SK-N-SH treated with all-trans-retinoic acid at 6 μM for 48 hours (cell line): ENCODE measurements around the gene CD244.
A peak's percentile ranks its signal among the peaks of the same experiment; 100 is the strongest.

Experiments
- ATAC-seq: fragments of 200-7000 bp; cut with Tn5 transposase; 3 replicates; pipeline ENCODE4 v1.9.1; 2020; ENCODE audit warnings: mild to moderate bottlenecking, moderate library complexity
- ARNTL ChIP-seq: fragments of 450-650 bp; formaldehyde crosslinking; IDR thresholded peaks from 2 replicates; pipeline ENCODE4 v1.5.0; 2020; ENCODE audit warnings: low read depth, mild to moderate bottlenecking, moderate library complexity, borderline replicate concordance
- BACH2 ChIP-seq: fragments of 250-450 bp; sonication (Bioruptor Pico); IDR thresholded peaks from 2 replicates; pipeline ENCODE4 v1.9.0; 2021; ENCODE audit warnings: mild to moderate bottlenecking, borderline replicate concordance
- CSDC2 ChIP-seq: fragments of 250-450 bp; sonication (Bioruptor Pico); IDR thresholded peaks from 2 replicates; pipeline ENCODE4 v1.5.0; 2020; ENCODE audit warnings: mild to moderate bottlenecking, moderate library complexity
- ESRRG ChIP-seq: fragments of 250-450 bp; sonication (Bioruptor Pico); IDR thresholded peaks from 2 replicates; pipeline ENCODE4 v1.6.1; 2021; ENCODE audit warnings: mild to moderate bottlenecking
- GLIS3 ChIP-seq: fragments of 250-450 bp; sonication (Bioruptor Pico); IDR thresholded peaks from 2 replicates; pipeline ENCODE4 v1.5.0; 2020; ENCODE audit warnings: mild to moderate bottlenecking, moderate library complexity
- ISL1 ChIP-seq: fragments of 250-450 bp; sonication (Bioruptor Pico); IDR thresholded peaks from 2 replicates; pipeline ENCODE4 v2.1.2; 2022; ENCODE audit warnings: mild to moderate bottlenecking, moderate library complexity
- OSR1 ChIP-seq: fragments of 250-450 bp; sonication (Bioruptor Pico); IDR thresholded peaks from 2 replicates; pipeline ENCODE4 v1.8.0; 2022; ENCODE audit warnings: moderate library complexity, mild to moderate bottlenecking, inconsistent platforms
- PPARA ChIP-seq: fragments of 250-450 bp; sonication (Bioruptor Pico); IDR thresholded peaks from 2 replicates; pipeline ENCODE4 v1.5.0; 2020; ENCODE audit warnings: mild to moderate bottlenecking, borderline replicate concordance
- RARB ChIP-seq: fragments of 250-450 bp; sonication (Bioruptor Pico); IDR thresholded peaks from 2 replicates; pipeline ENCODE4 v1.8.0; 2021; ENCODE audit warnings: mild to moderate bottlenecking, moderate library complexity
- SNAI2 ChIP-seq: fragments of 250-450 bp; sonication (Bioruptor Pico); IDR thresholded peaks from 2 replicates; pipeline ENCODE4 v1.5.0; 2020; ENCODE audit warnings: mild to moderate bottlenecking, moderate library complexity
- TCF4 ChIP-seq: fragments of 250-450 bp; sonication (Bioruptor Pico); IDR thresholded peaks from 2 replicates; pipeline ENCODE4 v1.8.0; 2021; ENCODE audit warnings: mild to moderate bottlenecking, moderate library complexity, borderline replicate concordance
- ZC3H10 ChIP-seq: fragments of 250-450 bp; sonication (Bioruptor Pico); IDR thresholded peaks from 2 replicates; pipeline ENCODE4 v1.5.1; 2021; ENCODE audit warnings: mild to moderate bottlenecking, moderate library complexity
- ZFP3 ChIP-seq: fragments of 250-450 bp; sonication (Bioruptor Pico); IDR thresholded peaks from 2 replicates; pipeline ENCODE4 v1.5.0; 2020; ENCODE audit warnings: mild to moderate bottlenecking, moderate library complexity
- ZFP30 ChIP-seq: fragments of 450-650 bp; formaldehyde crosslinking; IDR thresholded peaks from 2 replicates; pipeline ENCODE4 v1.5.0; 2022; ENCODE audit warnings: mild to moderate bottlenecking, moderate library complexity
- ZNF565 ChIP-seq: fragments of 450-650 bp; formaldehyde crosslinking; conservative IDR thresholded peaks from 2 replicates; pipeline ENCODE4 v1.5.0; 2020; ENCODE audit warnings: low read depth, mild to moderate bottlenecking, moderate library complexity
- ZNF70 ChIP-seq: fragments of 450-650 bp; formaldehyde crosslinking; IDR thresholded peaks from 2 replicates; pipeline ENCODE4 v1.5.0; 2020; ENCODE audit warnings: mild to moderate bottlenecking, moderate library complexity
- ZNF8 ChIP-seq: fragments of 450-650 bp; formaldehyde crosslinking; IDR thresholded peaks from 2 replicates; pipeline ENCODE4 v1.5.0; 2020; ENCODE audit warnings: mild to moderate bottlenecking, moderate library complexity
- TF ChIP-seq, protein P1 (sequence below): fragments of 250-450 bp; sonication (Bioruptor Pico); IDR thresholded peaks from 2 replicates; pipeline ENCODE4 v1.5.1; 2020; ENCODE audit warnings: low read depth, mild to moderate bottlenecking, moderate library complexity
- TF ChIP-seq, protein P2 (sequence below): fragments of 250-450 bp; sonication (Bioruptor Pico); IDR thresholded peaks from 2 replicates; pipeline ENCODE4 v1.8.0; 2021; ENCODE audit warnings: low read depth, mild to moderate bottlenecking, moderate library complexity, borderline replicate concordance
- TF ChIP-seq, protein P3 (sequence below): fragments of 250-450 bp; sonication (Bioruptor Pico); IDR thresholded peaks from 2 replicates; pipeline ENCODE4 v1.5.1; 2021; ENCODE audit warnings: mild to moderate bottlenecking, moderate library complexity
- TF ChIP-seq, protein P4 (sequence below): fragments of 250-450 bp; sonication (Bioruptor Pico); IDR thresholded peaks from 2 replicates; pipeline ENCODE4 v1.8.0; 2020; ENCODE audit warnings: mild to moderate bottlenecking, moderate library complexity, borderline replicate concordance

CD244 gene

DNA sequence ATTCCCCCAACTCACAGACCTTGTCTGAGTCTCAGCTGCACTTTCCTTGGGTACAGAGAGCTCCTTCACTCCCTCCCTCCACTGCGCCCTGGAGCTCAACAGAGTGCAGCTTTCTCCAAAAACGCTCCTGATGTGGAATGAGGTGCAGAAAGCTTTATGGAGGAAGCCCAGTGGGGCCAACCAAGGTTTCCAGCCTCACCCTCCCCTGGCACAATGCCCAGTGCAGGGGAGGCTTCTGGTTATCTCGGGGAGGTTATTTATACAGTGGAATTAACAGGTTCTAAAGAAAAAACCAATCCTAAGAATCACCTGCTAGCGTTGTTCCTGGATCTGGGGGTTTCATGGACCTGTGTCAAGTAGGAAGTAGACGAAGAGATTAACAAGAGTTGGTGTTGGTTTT, 22.4 kb upstream of the CD244 start, which contains the start of gene ITLN1:
TSS of gene ITLN1 (minus strand) at position 139 of the 400 bp plus-strand sequence. CDS start 303 bp downstream, outside the sequence.
- no peak for ATAC-seq

DNA sequence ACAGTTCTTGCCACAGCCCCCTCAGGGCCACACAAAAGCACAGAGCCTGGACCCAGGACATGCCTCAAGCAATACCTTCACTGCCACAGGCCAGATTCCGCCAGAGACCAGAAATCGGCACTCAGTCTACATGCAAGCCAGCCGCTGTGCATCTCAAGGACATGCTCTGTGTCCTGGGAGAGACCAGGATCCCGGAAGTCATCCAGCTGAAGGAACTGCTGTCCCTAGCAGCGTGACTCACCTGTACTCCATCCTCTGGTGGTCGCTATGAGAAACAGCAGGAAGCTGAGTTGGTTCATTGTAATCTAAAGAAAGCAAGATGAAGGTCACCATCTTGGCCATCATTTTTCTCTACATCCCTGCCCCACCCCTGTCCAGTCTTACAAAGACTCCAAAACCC, 21.9 kb upstream of the CD244 start:
- ATAC-seq: peak; percentile 84
- TF ChIP-seq, protein P1, sequence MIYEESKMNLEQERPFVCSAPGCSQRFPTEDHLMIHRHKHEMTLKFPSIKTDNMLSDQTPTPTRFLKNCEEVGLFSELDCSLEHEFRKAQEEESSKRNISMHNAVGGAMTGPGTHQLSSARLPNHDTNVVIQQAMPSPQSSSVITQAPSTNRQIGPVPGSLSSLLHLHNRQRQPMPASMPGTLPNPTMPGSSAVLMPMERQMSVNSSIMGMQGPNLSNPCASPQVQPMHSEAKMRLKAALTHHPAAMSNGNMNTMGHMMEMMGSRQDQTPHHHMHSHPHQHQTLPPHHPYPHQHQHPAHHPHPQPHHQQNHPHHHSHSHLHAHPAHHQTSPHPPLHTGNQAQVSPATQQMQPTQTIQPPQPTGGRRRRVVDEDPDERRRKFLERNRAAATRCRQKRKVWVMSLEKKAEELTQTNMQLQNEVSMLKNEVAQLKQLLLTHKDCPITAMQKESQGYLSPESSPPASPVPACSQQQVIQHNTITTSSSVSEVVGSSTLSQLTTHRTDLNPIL: no peak
- TF ChIP-seq ARNTL (CRISPR knock-in tag) (no peak), ESRRG (CRISPR knock-in tag) (no peak), ISL1 (CRISPR knock-in tag) (no peak), ZFP3 (CRISPR knock-in tag) (no peak), RARB (CRISPR knock-in tag) (no peak), ZC3H10 (no peak), ZNF565 (CRISPR knock-in tag) (no peak), ZNF8 (CRISPR knock-in tag) (no peak), PPARA (CRISPR knock-in tag) (no peak), CSDC2 (no peak), TCF4 (CRISPR knock-in tag) (no peak)

More for the DNA sequence above, 22.4 kb upstream of the CD244 start, which contains the start of gene ITLN1:
- TF ChIP-seq, protein P2, sequence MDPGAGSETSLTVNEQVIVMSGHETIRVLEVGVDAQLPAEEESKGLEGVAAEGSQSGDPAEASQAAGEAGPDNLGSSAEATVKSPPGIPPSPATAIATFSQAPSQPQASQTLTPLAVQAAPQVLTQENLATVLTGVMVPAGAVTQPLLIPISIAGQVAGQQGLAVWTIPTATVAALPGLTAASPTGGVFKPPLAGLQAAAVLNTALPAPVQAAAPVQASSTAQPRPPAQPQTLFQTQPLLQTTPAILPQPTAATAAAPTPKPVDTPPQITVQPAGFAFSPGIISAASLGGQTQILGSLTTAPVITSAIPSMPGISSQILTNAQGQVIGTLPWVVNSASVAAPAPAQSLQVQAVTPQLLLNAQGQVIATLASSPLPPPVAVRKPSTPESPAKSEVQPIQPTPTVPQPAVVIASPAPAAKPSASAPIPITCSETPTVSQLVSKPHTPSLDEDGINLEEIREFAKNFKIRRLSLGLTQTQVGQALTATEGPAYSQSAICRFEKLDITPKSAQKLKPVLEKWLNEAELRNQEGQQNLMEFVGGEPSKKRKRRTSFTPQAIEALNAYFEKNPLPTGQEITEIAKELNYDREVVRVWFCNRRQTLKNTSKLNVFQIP (CRISPR knock-in tag): no peak
- TF ChIP-seq ISL1 (CRISPR knock-in tag) (no peak), ZNF8 (CRISPR knock-in tag) (no peak), ZFP3 (CRISPR knock-in tag) (no peak), RARB (CRISPR knock-in tag) (no peak), ESRRG (CRISPR knock-in tag) (no peak), ZFP30 (no peak), GLIS3 (CRISPR knock-in tag) (no peak), BACH2 (CRISPR knock-in tag) (no peak), ZNF70 (CRISPR knock-in tag) (no peak), CSDC2 (no peak), OSR1 (CRISPR knock-in tag) (no peak), SNAI2 (CRISPR knock-in tag) (no peak)
- TF ChIP-seq, protein P1: no peak
- TF ChIP-seq, protein P3, sequence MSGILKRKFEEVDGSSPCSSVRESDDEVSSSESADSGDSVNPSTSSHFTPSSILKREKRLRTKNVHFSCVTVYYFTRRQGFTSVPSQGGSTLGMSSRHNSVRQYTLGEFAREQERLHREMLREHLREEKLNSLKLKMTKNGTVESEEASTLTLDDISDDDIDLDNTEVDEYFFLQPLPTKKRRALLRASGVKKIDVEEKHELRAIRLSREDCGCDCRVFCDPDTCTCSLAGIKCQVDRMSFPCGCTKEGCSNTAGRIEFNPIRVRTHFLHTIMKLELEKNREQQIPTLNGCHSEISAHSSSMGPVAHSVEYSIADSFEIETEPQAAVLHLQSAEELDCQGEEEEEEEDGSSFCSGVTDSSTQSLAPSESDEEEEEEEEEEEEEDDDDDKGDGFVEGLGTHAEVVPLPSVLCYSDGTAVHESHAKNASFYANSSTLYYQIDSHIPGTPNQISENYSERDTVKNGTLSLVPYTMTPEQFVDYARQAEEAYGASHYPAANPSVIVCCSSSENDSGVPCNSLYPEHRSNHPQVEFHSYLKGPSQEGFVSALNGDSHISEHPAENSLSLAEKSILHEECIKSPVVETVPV: no peak
- TF ChIP-seq, protein P4, sequence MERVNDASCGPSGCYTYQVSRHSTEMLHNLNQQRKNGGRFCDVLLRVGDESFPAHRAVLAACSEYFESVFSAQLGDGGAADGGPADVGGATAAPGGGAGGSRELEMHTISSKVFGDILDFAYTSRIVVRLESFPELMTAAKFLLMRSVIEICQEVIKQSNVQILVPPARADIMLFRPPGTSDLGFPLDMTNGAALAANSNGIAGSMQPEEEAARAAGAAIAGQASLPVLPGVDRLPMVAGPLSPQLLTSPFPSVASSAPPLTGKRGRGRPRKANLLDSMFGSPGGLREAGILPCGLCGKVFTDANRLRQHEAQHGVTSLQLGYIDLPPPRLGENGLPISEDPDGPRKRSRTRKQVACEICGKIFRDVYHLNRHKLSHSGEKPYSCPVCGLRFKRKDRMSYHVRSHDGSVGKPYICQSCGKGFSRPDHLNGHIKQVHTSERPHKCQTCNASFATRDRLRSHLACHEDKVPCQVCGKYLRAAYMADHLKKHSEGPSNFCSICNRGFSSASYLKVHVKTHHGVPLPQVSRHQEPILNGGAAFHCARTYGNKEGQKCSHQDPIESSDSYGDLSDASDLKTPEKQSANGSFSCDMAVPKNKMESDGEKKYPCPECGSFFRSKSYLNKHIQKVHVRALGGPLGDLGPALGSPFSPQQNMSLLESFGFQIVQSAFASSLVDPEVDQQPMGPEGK (CRISPR knock-in tag): no peak

DNA sequence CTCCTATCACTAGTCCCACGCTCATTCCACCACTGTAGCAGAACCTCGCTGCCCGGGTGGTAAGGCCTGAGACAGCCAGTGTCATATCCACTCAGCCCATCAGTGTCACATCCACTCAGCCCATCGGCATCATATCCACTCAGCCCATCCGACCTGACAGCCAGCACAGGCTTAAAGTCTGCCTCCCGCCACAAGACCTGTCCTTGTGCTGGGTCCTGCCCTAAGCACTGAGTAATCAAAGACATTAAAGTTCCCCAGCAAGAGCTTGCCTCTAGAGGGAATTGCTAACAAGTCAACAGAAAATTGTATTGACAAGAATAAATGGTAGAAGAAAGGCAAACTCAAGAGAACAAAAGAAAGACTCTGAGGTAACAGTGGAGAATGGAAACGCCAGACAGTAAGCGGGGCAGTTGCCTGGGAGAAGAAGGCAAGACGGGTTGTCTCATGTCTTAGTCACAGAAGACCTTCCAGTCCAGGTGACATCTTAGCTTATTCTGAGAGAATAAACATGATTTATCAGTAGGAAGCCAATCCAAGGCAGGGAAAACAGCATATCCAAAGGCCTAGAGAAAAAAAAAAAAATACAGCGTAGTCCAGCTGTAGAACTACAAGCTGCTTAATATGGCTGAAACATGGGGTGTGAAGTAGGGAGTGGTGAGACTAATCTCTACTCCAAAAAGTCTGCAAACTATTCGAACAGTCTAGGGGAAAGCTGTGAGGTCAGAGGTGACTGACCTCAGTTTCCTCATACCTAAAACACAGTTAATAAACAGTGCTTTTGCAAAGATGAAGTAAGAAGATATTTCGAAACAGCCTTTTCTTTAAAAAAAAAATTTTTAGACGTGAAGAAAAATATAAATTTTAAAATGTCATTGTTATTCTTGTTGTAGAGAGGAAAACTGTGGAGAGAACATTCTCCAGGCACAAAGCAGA, 21.2 kb upstream of the CD244 start:
- TF ChIP-seq PPARA (CRISPR knock-in tag): no peak
- ATAC-seq: no peak
